ENCODE measurements around the gene PACS1.
"Not testable (repeated sequence)": the region's sequence is repeated elsewhere in the genome, so short reads cannot be mapped to it uniquely, and the experiment has no call there.

Gene PACS1

DNA sequence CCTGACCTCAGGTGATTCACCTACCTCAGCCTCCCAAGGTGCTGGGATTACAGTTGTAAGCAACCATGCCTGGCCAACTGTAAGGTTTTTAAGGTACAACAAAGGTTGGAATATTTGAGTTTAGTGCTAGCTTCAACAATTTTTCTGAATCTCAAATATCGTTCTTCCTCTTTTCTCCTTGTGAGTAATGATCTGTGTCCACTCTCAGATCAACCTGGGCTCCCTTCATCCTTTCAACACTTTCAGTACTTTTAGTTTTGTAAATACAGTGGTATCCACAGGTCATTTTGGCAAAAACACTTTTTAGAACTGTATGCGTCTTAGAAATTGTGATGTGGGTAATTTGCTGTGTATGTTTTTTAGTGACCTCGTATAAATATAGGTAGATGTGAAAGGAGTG, 7.9 kb downstream of the PACS1 start:
- no peak for DNase-seq

DNA sequence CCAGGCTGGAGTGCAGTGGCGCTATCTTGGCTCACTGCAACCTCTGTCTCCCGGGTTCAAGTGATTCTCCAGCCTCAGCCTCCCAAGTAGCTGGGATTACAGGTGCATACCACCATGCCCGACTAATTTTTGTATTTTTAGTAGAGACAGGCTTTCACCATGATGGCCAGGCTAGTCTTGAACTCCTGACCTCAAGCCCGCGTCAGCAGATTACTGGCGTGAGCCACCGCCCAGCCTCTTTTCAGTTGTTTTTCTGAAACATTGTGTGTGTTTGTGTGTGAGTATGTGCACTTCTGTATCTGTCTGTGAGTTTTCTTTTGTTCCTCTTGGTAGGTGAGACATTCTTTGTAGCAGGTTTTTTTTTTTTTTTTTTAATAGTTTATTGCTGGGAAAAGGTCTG, 8.9 kb downstream of the PACS1 start:
- DNase-seq = not testable (repeated sequence)

DNA sequence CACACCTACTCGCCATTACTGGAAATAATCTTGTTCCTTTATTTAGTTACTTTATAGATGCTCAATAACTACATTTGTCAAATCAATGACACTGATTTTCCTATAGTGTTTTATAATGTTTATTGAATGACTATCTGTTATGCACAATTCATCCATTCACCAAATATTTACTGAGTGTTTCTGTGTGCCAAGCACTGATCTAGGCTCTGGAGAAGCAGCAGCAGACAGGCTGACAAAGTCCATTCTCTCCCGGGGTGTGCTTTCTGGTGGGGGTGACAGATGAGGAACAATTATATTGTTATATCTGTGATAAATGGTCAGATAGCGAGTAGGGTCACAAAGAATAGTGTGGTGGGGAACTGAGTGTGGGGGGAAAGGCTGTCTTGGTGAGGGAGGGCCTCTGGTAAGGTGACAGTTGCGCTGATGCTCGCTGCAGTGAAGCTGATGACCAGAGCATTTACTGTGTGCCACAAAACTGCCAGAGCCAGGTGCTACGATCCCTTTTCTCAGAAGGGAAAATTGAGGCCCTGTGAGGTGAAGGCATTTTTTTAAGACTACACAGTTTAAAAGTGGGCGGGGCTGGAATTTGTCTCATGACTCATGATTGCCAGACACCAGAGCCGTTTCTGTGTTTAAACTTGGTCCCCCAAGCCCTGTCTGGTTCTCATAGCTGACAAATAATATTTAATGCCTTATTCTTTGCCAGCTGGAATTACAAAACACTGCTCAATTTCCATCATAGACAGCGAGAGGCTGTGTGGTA, 10.2 kb downstream of the PACS1 start:
- DNase-seq = peak; percentile 63

DNA sequence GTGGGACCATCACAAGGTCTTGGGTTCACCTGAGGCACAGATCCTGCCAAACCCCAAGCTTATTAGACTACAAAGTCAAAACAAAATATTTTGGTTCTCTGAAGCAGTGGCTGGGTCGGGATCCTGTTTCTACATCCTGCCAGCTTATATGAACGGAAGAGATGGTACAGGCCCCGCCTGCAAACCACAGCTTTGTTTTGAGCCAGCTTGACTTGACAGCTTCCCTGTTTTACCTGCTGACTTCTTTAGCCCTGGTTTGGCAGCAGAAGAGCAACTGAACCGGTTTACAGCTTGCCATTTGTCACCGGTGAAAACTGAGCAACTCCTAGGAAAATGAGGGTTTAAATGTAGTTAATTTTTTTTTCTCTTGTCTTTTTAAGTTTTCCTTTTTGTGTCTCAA, 11.4 kb downstream of the PACS1 start:
- peak; percentile 79 for DNase-seq

DNA sequence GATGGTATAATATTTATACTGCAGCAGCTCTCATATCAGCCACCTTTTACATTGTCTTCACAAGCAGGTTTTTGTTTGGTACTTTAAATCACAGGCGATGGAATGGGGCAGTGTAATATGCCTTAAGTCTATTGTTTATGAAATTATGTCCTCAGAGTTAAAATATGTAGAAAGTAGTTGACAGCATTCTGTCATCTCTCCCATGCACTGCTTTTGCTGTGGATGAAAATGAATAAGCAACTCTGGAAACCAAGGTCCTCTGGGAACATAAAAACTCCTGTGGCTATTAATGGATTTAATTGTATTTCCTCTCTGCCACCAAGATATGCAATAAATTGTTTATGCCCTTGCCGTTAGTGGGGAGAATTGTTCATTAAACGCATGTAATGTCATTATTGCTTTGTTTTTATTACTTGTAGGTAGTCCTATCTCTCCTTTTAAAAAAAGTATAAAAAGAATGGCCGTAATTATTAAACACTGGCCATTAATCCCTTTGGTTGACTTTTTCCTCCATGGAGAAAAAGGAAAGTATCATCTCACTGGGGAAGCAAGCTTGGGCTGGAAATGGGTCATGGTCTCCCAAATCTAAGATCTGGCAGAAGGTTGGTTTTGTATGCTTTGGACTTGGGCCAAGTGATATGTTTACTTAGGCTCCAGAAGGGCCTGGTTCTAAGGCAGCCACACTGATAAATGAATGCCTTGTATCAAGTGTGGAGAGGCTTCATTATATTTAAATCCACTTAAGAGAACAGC, 13.1 kb downstream of the PACS1 start:
- no peak for DNase-seq

DNA sequence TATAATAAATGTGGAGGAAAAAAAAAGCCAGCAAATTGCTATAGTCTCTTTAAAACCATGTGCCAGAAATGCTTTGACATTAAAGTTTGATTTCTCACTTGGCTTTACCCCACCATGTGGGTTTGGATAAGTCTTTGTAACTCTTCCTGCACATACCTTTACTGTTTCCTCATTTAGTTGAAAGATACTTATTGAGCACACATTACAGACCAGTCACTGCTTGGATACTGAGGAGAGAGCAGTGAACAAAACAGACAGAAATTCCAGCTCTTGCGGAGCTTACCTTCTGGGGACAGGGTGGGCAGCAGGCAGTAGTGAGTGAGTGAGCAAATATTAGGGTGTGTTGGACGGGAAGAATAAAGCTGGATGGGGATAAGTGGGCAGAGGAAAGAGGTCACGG, 13.7 kb downstream of the PACS1 start:
- no peak for DNase-seq

DNA sequence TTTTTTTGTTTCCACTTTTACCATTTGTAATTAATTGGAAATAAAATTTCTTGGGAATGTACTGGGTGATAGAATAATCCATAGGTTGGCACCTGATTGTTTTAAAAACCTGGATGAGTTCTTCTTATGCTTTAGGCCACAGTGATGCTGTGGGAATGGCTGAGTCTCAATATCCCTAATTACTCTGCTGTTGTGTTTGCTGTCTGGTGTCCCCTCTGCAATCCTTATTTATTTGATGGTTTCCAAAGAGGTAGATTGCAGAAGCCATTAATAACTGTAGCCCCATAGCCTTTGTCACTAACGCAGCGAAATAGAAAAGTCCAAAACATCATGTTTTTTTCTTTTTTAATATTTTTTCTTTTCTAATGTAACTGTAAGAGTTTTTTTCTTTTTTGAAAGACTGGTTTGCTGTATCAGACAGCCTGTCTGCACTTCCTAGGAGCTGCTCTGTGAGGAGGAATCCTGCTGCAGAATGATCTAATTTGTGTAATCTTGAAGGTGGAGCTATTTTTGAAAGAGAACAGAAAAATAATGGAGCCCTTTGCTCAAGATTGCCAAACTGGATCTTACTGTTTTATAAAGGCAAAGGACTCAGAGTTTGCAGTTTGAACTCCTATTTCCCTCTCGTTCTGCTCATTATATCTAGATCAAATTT, 14.9 kb downstream of the PACS1 start:
- no peak for DNase-seq

DNA sequence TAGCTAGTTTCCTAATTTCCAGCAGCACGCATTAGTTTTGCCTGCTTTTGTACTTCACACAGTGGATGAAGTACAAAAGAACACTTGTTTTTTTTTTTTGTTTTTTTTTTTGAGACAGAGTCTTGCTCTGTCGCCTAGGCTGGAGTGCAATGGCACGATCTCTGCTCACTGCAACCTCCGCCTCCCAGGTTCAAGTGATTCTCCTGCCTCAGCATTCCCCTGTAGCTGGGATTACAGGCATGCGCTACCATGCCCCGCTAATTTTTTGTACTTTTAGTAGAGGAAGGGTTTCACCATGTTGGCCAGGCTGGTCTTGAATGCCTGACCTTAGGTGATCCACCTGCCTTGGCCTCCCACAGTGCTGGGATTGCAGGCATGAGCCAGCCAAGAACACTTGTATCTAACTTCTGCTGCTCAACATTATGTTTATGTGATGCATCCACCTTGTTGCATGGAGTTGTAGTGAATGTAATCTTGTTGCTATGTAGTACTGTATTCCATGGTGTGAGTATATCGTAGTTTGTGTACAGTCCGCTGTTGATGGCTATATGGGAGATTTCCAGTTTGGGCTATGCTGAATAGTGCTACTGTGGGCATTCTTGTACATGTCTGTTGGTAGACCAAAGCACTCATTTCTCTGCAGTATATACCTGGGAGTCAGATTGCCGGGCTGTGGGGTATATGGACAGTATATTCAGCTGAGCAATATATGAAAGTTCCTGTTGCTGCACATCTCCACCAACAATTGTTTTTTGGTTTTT, 17.3 kb downstream of the PACS1 start:
- DNase-seq = no peak

DNA sequence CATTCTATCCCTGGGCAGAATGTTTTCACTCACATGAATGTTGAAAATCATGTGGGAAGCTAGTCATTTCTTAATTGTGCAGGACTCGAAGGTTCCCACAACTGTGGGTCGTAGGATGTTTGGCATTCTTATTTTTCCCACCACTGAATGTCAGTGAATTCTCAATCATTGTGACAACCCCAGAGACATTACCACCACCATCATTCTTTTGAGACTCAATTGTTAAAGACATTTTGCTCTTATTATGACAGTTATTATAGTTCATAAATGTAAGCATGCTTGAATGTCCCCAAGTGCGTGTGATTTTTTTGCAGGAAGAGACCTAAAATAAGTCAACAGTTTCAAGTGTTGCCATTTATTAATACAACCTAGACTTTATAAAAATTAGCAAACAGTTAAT, 19.0 kb downstream of the PACS1 start:
- DNase-seq = no peak

DNA sequence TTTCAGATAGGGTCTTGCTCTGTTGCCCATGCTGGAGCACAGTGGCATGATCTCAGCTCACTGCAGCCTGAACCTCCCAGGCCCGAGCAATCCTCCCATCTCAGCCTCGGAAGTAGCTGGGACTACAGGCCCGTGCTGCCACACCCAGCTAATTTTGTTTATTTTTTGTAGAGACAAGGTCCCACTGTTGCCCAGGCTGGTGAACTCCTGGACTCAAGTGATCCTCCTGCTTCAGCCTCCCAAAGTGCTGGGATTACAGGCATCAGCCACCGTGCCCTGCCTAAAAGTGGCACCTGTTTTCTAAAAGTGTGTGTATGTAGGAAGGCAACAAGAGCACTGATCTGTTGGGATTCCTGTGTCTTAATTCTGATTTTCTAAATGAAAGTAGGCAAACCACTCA, 20.2 kb downstream of the PACS1 start:
- no peak for DNase-seq

DNA sequence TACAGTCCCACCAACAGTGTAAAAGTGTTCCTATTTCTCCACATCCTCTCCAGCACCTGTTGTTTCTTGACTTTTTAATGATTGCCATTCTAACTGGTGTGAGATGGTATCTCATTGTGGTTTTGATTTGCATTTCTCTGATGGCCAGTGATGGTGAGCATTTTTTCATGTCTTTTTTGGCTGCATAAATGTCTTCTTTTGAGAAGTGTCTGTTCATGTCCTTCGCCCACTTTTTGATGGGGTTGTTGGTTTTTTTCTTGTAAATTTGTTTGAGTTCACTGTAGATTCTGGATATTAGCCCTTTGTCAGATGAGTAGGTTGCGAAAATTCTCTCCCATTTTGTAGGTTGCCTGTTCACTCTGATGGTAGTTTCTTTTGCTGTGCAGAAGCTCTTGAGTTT, 22.1 kb downstream of the PACS1 start:
- not testable (repeated sequence) for DNase-seq

DNA sequence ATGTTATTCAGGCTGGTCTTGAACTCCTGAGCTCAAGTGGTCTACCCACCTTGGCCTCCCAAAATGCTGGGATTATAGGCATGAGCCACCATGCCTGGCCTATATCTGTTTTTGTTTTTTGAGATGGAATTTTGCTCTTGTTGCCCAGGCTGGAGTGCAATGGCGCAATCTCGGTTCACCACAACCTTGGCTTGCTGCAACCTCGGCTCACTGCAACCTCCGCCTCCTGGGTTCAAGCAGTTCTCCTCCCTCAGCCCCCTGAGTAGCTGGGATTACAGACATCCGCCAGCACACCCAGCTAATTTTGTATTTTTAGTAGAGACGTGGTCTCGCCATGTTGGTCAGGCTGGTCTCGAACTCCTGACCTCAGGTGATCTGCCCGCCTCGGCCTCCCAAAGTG, 29.7 kb downstream of the PACS1 start:
- not testable (repeated sequence) for DNase-seq

DNA sequence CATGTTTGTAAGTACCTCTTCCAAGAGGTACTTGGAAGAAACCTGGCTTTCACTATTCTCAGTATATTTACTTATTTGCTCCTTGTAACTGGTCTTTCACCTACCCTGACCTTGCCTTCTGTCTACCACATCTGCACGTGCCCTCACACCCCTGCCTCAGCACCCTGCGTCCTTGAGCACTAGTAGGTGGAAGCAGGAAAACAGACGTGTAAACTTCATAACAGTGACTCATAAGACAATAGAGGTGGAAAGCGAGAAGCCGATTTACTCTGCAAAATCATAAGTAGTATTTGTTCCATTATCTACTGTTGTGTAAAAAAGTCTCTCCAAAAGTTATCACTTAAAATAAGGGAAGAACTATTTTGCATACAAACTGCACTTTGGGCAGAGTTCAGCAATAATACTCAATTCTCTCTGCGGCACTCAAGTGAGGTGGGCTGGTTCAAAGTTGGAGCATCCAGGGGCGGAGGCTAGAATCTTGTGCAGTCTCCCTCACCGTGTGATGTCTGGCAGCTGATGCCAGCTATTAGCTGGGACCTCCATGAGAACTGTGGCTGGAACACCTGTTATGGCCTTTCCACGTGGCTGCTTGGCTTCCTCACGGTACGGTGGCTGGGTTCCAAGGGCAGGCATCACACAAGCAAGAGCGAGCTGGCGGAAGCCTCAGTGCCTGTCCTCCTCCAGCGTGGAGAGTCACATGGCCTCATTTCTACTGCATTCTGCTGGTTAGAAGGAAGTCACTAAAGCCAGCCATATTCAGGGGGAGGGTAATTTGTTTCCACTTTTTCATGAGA, 30.4 kb downstream of the PACS1 start:
- DNase-seq = peak; percentile 73

DNA sequence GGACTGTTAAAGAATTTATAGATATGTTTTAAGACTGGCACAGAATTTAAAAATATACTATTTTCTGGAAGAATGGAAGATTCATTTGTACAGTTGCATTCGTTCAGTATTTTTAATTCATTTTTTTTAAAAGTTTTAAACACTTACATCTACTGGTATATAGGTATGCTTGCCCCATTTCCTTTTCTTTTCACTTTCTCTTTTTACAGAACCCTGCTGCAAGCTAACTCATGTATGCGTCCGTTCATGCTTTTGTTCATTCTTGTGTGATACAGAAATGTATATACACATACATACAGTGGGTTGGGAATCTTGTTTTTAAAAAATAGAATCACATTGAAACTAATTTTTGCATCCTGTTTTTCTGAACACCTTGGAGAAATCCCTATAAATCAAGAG, 31.0 kb downstream of the PACS1 start:
- DNase-seq = no peak

DNA sequence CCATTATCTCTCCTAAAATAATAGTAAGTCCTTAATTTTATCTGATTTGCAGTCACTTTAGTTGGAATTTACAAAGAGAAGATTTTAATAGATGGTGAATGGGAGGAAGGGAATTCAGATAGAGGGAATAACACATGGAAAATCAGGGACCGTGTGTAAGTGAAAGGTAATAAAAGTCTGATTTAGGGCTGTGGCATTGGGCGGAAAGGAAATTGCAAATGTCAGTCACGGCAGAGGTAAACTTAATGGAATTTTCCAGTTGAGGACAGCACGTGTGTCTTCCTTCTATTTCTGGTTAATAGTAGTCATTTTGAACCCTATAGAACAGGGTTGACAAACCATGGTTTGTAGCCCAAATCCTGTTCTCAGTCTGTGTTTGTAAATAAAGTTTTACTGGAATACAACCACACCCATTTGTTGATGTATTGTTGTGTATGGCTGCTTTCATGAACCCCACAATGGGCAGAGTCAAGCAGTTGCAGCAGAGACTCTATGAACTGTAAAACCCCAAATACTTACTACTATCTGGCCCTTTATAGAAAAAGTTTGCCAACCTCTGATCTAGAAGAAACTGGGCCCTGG, 34.1 kb downstream of the PACS1 start:
- DNase-seq = no peak

DNA sequence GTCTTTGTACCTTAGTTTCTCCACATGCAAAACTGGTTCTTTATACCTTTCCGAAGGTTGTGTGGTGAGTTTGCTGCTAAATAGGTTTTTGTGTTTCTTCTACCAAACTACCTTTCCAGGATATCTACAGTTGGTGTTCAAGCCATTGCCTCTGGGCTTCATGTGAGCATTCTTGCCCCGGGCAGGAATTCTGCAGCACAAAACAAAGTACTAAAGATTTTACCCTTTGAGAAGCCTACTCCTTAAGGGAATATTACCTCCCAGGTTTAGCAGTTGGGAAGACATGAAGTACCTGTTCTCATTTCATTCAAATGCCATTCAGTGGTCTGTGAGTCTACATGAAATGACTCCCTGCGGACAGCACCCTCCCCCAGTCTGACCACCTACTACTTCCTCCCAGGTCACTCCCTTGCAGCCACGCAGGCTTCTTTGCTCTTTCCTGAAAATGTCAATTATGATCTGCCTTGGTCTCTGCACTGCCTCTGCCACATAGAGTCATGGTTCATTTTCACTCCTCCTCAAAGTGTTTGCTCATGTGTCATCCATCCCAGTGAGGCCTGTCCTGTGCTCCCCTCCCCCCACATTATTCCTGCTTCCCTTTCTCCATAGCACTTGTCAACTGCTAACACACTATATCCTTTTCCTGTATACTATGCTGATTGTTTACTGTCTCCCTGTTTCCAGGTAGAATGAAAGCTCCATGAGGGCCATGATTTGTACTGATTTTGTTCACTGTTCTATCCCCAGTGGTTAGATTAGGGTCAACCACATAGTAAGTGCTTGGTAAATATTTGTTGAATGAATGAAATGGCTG, 36.9 kb downstream of the PACS1 start:
- peak; percentile 35 for DNase-seq

DNA sequence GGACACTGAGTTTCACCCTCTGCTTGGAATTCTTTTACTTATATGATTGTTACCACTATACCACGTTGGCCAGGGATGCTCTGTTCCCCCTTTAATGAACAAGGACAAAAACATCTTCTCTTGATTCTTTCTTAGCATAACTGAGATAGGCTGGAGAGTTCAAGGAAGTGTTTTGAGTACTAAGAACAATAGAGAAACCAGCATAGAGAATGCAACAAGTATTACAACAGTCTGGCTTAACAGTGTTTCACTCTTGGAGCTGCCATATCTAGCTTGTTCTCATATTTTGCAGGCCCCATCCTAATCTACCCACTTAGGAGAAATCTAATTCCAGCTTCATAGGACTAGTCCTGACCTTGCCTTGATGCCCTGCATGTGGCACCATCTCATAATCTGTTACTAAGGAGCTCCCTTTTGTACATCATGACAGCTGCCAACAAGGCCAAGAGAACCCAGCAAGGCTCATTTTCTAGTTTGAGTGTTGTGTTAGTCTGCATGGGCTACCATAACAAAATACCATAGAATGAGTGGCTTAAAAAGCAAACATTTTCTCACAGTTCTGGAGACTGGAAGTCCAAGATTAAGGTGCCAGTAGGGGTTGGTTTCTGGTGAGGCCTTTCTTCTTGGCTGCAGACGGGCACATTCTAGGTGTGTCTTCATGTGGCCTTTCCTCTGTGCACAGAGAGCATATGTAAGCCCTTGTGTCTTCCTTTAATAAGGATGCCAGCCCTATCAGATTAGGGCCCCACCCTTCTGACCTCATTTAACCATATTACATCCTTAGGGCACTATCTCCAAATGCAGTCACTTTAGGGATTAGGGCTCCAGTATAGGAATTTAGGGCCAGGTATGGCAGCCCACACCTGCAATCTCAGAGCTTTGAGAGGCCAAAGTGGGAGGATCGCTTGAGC, 37.8 kb downstream of the PACS1 start:
- no peak for DNase-seq

DNA sequence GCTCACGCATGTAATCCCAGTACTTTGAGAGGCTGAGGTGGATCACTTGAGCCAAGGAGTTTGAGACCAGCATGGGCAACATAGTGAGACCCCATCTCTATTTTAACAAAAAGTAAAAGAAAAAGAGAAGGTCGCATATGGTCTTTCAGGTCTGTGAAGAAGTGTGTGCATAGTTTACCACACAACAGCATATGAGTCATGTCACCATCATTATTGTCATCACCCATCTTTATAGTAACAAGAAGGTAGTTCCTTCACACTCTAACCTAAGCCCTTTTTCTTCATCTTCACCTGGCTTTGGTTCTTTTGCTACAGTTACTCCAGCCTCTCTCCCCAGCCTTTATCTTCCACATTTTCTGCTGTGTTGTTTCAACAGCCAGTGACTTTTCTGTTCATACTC, 39.2 kb downstream of the PACS1 start:
- DNase-seq = no peak

DNA sequence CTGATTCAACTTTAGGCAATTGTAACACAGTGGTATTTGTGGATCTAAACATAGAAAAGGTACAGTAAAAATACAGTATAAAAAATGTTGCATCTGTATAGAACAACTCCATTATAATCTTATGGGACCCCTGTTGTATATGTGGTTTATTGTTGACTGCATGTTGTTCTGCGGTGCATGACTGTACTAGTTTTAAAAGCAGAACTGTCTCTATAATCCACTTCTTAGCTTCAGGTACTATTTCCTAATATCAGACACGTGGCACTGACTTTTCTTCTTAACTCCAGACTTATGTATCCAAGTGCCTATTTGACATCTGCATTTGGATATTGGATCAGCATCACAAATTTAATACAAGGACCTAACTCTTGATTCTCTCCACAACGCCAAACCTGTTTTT, 41.1 kb downstream of the PACS1 start:
- DNase-seq = no peak

DNA sequence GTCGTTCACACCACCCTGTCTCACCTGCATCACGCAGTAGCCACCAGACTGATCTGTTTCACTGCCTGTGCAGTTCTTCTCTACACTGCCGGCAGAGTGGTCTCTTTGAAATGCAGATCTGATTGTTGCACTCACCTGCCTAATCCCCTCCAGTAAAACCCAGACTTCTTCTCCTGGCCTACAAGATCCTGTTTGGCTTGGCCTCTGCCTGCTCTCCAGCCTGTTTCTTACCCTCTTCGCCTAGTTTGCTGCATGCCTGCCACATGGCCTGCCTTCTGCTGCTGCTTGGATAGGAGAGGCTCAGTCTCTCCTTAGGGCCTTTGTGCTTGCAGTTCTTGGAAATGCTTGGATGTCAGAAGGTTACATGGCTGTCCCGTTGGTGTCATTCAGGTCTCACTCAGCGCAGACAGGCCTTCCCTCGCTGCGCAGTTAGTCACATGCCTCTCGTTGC, 42.0 kb downstream of the PACS1 start:
- no peak for DNase-seq

Measured in activated CD4-positive, alpha-beta T cell treated with anti-CD3 and anti-CD28 coated beads, Interleukin-2, amount 50 U/mL, for 16 hours (primary cell).